NCI-H1092 (cell line): ENCODE measurements around the gene AKT2.
A peak's percentile ranks its signal among the peaks of the same experiment; 100 is the strongest.

Experiments
- DNase-seq: peaks from one replicate; lab custom pipeline; 2025; lab: John Stamatoyannopoulos, UW

Gene AKT2

GRCh38 chr19:40217934-40218890, 66.9 kb downstream of the AKT2 start, which contains the start of gene TTC9B:
Gene TTC9B (minus strand): TSS chr19:40218384. CDS start chr19:40218381, 3 bp downstream.
- no peak for DNase-seq

GRCh38 chr19:40217027-40217810, 67.9 kb downstream of the AKT2 start:
- DNase-seq = no peak

GRCh38 chr19:40216777-40217026, 68.4 kb downstream of the AKT2 start:
- DNase-seq = no peak

- DNase-seq = no peak
These were observed 69.0 kb downstream of the AKT2 start for GRCh38 chr19:40216013-40216776.

- DNase-seq = no peak
These were observed 70.2 kb downstream of the AKT2 start for GRCh38 chr19:40214936-40215335.

- no peak for DNase-seq
These were observed 71.1 kb downstream of the AKT2 start for GRCh38 chr19:40213882-40214570.

GRCh38 chr19:40213251-40213829, 71.8 kb downstream of the AKT2 start:
- no peak for DNase-seq

- no peak for DNase-seq
These were observed 74.3 kb downstream of the AKT2 start for GRCh38 chr19:40210889-40211288.

- DNase-seq = no peak
These were observed 76.5 kb downstream of the AKT2 start for GRCh38 chr19:40208602-40209001.

GRCh38 chr19:40205760-40206159, 79.4 kb downstream of the AKT2 start:
- no peak for DNase-seq

GRCh38 chr19:40204381-40204780, 80.8 kb downstream of the AKT2 start:
- no peak for DNase-seq

- DNase-seq = no peak
These were observed 84.6 kb downstream of the AKT2 start for GRCh38 chr19:40200341-40201099.

GRCh38 chr19:40198272-40198990, 86.7 kb downstream of the AKT2 start:
- no peak for DNase-seq

GRCh38 chr19:40193587-40193849, 91.6 kb downstream of the AKT2 start:
- no peak for DNase-seq

GRCh38 chr19:40192758-40193586, 92.2 kb downstream of the AKT2 start:
- DNase-seq = no peak

- DNase-seq = no peak
These were observed 93.1 kb downstream of the AKT2 start for GRCh38 chr19:40191836-40192646.

GRCh38 chr19:40190891-40191835, 94.0 kb downstream of the AKT2 start, which contains the start of gene MAP3K10:
Gene MAP3K10 (plus strand): TSS chr19:40191426. CDS start chr19:40192032, 606 bp downstream.
- peak; percentile 2 for DNase-seq
